ENCODE measurements around the gene CDV3.

CDV3 gene

DNA sequence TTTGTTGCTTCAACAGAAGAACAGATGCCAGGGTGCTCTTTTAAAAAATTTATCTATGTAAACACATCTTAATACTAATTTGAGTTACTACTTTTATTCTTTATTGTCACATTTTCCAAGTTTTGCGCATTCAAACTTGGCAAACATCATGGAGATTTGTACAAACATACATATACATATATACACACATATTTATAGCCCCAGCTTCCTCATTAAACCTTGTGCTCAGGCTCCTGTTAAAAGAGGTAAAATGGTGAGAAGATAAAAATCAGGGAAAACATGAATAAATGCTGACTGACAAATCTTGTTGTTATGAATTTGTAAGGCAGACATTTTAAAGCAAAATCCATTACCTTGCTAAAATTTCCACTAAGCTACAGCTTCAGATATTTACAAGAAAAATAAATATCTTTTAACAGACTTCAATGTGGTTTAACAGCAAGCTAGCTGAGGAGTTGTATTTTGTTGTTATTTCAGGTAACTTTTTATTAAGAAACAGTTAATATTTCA, 27.1 kb downstream of the CDV3 start:
- DNase-seq = no peak

DNA sequence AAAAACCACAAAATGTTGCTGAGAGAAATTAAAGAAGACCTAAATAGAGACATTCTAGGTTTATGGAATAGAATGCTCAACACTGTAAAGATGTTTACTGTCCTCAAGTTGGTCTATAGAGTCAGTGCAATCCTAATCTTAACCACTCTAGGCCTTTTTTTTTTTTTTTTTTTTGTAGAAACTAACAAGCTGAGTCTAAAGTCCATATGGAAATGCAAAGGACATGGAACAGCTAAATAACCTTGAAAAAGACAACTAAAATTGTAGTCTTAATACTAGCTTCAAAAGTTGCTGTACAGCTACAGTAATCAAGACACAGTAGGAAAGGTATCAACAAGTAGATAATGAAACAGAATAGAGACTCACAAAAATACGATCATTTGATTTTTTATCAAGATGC, 32.9 kb downstream of the CDV3 start:
- DNase-seq = no peak

DNA sequence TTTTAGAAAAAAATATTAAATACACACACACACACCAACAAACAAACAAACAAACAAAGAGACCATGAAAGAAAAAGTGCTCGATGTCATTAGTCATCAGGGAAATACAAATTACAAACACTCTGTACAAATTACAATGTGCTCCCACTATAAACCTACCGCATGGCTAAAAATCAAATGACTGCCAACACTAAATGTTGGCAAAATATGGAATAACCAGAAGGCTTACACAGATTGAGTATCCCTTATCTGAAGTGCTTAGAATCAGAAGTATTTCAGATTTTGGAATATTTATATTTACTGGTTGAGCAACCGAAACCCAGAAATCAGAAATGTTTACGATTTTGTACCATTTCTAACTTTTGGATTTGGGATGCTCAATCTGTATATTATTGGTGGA, 33.4 kb downstream of the CDV3 start:
- no peak for DNase-seq

DNA sequence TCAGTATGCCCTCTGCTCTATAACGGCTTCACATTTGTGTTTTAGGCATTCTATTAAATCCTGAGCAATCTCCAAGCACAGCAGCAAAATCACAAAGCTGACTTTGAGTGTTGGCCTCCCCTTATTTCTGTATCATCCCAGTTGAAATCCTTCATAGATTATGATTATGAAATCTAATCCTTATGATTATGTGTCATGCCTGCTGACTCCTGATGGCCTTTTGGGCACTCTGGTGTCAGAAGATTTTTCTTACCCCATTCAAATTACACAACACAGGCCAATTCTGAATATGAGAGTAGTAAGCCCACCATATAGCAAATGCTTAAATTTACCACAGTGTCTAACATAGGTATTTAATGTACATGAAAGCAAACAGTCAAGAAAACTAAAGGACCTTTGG, 34.3 kb downstream of the CDV3 start:
- no peak for DNase-seq

DNA sequence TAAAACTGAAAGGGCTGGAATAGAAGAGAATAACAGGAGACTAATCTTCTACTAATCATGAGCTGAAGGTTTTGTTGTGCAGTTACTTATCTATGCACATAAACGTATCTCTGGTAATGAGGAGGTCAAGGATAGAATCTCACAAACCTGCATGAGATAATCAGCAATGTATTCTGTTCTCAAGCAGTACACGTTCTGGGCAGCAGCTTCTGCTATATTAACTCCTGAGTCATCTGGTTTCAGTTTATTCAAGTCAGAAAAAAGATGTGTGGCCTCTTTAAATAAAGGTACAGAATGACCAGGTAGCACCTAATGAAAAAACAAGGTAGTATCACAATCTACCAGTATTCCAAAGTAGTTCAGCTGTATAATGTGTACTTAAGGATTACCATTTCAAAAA, 34.9 kb downstream of the CDV3 start:
- no peak for DNase-seq

DNA sequence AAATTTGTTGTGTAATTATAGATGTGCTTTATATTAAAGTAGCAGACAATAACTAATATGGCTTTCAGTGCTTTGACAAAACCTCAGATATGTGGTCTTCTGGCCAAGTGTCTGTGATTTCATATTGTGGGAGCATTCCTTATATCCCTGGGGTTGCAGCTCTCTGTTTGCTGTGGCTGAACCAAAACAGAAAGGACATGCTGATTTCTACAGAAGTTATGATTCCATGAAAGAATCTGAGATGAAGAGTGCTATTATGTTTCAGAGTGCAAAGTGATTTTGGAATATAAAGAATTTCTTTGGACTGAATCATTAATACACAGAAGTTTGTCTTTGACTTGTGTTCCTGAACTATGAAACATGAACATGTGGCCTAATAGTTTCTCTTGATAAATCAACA, 36.5 kb downstream of the CDV3 start:
- DNase-seq = no peak

DNA sequence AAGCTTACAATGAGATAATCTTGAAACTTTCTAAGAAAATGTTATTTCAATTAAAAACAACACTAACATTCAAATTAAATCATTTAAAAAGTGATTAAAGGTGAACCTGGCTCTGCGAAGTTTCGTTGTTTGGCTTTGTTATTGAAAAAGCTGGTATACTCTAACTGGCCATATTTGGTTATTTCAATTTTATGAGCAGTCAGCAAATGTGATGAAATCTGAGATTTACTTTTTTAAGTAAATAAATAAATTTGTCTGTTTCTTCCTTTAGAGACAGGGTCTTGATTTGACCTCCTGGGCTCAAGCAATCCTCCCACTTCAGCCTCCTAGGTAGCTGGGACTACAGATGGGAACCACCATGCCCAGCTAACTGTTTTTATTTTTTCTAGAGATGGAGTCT, 38.0 kb downstream of the CDV3 start:
- no peak for DNase-seq

DNA sequence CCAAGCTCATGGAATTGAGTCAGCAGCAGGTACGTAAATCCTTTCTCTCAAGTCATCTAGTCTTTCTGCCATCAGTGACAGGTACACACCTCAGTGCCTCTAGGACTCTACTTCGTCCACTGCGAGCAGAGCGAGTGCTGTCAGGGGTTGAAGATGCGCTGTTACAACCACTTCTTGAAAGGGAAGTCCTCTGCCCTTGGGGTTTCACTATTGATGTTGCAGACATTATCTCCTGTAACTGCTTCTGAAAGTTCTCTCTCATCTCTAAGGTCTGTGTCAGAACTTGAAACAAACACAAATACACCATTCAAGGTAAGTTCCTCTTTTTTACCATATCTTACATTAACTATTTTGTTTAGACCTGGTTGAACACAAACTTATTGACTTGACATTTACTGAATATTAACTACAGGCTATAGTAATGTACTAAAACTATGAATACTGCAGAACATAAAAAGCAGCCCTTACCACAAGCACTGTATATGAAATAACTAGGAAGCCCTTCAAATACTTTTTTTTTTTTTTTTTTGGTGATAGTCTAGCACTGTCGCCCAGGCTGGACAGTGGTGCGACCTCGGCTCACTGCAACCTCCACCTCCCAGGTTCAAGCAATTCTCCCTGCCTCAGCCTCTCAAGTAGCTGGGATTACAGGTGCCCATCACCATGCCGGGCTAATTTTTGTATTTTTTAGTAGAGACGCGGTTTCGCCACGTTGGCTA, 46.7 kb downstream of the CDV3 start:
- no peak for DNase-seq

DNA sequence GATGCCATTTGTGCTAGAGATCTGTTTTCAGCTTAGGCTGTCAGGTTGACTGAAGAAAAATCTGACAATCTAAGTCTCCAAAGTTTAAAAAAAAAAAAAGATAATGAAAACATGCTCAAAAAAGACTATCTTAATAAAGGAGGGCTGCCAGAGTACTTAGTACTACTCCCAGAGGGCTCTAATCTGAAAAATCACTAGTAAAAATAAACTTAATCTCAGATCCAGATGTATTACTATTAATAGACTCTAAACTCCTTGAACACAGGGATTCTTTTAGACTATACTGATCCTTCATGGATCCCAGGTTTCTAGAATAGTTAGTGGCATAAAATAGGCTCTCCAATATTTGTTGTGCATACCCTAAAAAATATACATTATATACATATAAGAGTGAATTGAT, 54.3 kb downstream of the CDV3 start:
- DNase-seq = no peak

DNA sequence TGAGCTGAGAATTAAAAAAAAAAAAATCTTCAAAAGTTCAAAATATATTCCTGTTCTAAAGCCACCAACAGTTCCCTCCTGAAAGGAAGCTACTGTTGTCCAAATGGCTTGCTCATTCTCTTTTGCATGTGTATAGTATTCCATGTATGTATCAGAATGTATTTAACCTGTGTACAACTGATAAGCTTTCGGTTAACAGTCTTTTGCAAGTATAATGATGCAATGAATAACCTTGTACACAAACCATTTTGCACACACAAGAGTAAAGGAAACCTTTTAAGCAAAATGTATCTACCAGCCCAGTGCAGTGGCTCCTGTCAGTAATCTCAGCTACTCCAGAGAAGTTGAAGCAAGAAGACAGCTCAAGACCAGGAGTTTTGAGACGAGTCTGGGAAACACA, 55.7 kb downstream of the CDV3 start:
- no peak for DNase-seq

DNA sequence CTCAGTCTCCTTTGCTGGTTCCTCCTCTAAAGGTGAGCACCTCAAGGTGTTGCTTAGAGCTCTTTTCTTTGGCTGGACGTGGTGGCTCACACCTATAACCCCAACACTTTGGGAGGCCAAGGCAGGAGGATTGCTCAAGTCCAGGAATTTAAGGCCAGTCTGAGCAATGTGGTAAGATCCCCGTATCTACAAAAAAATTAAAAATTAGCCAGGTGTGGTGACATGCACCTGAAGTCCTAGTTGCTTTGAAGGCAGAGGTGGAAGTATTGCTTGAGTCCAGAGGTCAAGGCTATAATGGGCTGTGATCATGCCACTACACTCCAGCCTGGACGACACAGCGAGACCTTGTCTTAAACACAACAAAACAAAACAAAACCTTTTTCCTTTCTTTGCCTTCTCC, 60.0 kb downstream of the CDV3 start:
- DNase-seq = no peak
